ENCODE measurements around the gene CYLD.

Gene CYLD

GRCh38 chr16:50711862-50712559, 29.9 kb upstream of the CYLD start:
- no peak for DNase-seq (ENCODE audit: low read depth)
- no peak overlapping the region for H3K4me3 ChIP-seq (ENCODE audit: control insufficient read depth, low read depth, low read length)
- no peak for TF ChIP-seq CTCF (IDR thresholded peaks at IDR 0.05; ENCODE audit: control insufficient read depth, insufficient read depth, low read depth, low read length, missing control alignments)

- no peak for TF ChIP-seq CTCF (IDR thresholded peaks at IDR 0.05; ENCODE audit: control insufficient read depth, insufficient read depth, low read depth, low read length, missing control alignments)
- DNase-seq (ENCODE audit: low read depth): no peak
These were observed 29.4 kb upstream of the CYLD start for GRCh38 chr16:50712560-50712898.

DNA sequence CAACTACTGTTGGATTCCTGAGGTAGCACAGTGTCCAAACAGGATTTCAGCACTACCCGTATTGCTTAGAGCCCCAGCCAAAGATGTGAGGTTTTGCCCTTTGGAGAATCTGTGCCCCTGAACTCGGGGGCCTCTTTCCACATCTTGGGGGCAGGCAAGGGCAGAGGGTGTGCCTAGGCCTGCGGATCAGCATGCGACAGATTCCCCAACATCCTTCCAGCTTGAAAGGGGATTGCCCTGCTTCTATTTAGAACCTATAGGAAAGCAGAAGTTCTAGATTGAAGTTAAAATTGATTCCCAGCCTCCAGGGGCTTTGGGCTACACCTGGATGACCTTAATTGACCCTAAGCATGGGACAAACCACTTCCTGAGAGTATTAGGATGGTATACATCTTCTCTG, 28.9 kb upstream of the CYLD start:
- no peak for TF ChIP-seq CTCF (IDR thresholded peaks at IDR 0.05; ENCODE audit: control insufficient read depth, insufficient read depth, low read depth, low read length, missing control alignments)
- no peak overlapping the region for H3K4me3 ChIP-seq (ENCODE audit: control insufficient read depth, low read depth, low read length)
- no peak for DNase-seq (ENCODE audit: low read depth)

More at GRCh38 chr16:50712560-50712898, 29.4 kb upstream of the CYLD start:
- no peak overlapping the region for H3K4me3 ChIP-seq (ENCODE audit: control insufficient read depth, low read depth, low read length)

GRCh38 chr16:50717091-50717490, 24.8 kb upstream of the CYLD start:
- no peak overlapping the region for H3K4me3 ChIP-seq (ENCODE audit: control insufficient read depth, low read depth, low read length)
- no peak for DNase-seq (ENCODE audit: low read depth)
- no peak for TF ChIP-seq CTCF (IDR thresholded peaks at IDR 0.05; ENCODE audit: control insufficient read depth, insufficient read depth, low read depth, low read length, missing control alignments)

DNA sequence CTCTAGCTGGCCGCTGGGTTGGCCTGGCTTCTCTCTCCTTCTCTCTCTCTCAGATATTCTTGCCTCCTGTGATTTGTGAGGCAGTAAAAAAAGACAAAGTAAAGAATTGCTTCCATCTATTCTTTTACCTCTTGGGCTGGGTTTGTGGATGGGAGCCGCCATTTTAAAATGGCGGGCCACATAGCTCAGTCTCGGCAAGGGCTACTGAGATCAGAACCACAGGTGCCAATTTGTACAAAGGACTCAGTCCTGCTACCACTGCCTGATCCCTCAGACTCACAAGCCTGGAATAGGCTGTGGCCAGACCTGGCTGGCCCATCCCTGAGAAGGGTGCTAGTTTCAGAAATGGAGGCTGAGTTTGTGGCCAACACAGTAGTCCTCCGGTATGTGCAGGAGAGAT, 24.4 kb upstream of the CYLD start:
- no peak for TF ChIP-seq CTCF (IDR thresholded peaks at IDR 0.05; ENCODE audit: control insufficient read depth, insufficient read depth, low read depth, low read length, missing control alignments)
- DNase-seq (ENCODE audit: low read depth): no peak

GRCh38 chr16:50718061-50718760, 23.7 kb upstream of the CYLD start:
- no peak for DNase-seq (ENCODE audit: low read depth)
- H3K4me3 ChIP-seq (ENCODE audit: control insufficient read depth, low read depth, low read length): no peak overlapping the region
- TF ChIP-seq CTCF (IDR thresholded peaks at IDR 0.05; ENCODE audit: control insufficient read depth, insufficient read depth, low read depth, low read length, missing control alignments): no peak

More for the DNA sequence above, 24.4 kb upstream of the CYLD start:
- H3K4me3 ChIP-seq (ENCODE audit: control insufficient read depth, low read depth, low read length): no peak overlapping the region
